IPS-15b (cell line): Measurements from ENCODE around the gene INPP5F.

ENCODE experiments used
- H3K27me3 ChIP-seq: one replicate; pipeline ENCODE4 v1.6.1; 2013; ENCODE audit warnings: low read length; ENCODE audit not compliant: control insufficient read depth, insufficient read depth
- H3K36me3 ChIP-seq: one replicate; pipeline ENCODE4 v1.6.1; 2013; ENCODE audit warnings: low read length; ENCODE audit not compliant: control insufficient read depth, insufficient read depth
- H3K4me1 ChIP-seq: one replicate; pipeline ENCODE4 v1.6.1; 2013; ENCODE audit warnings: mild to moderate bottlenecking, low read length; ENCODE audit not compliant: control insufficient read depth, insufficient read depth
- H3K4me3 ChIP-seq: one replicate; pipeline ENCODE4 v1.5.1; 2013; ENCODE audit warnings: low read depth, low read length
- H3K9ac ChIP-seq: one replicate; pipeline ENCODE4 v1.6.1; 2013; ENCODE audit warnings: low read depth, mild to moderate bottlenecking, low read length
- H3K9me3 ChIP-seq: one replicate; pipeline ENCODE4 v1.6.1; 2013; ENCODE audit warnings: mild to moderate bottlenecking, low read length; ENCODE audit not compliant: control insufficient read depth, insufficient read depth

INPP5F gene

DNA sequence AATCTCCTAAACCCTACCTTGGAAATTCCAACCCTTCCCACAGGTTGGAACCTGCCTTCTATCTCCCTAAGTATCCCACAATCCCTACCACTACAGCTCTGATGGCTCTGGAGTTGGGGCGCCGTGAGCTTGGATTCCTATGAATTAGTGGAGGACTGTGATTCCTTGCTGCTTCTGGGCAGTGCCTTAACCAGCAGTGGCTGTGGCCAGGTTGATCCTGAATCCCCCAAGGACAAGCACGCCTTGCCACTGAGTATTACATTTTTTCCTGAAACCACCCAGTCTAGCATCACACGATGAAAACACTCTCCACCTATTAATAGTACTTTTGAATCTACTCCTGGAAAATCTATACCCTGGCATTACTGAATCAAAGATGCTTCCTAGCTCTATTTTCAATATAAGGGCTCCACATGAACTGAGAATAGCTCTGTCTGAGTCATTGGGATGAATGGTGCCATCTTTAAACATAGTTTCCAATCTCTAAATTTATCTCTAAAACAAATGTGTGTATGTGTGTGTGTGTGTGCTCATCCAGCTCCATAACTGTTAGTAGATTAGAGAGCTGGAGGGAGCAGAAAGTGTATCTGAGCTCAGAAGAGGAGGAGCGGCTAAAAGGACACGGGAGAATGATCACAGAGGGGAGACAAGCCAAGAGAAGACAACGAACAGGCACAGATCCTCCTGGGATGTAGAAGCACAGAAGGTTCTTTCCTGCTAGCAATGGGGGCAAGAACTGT lies 11.9 kb upstream of the INPP5F start:
- no peak overlapping the region for H3K9ac ChIP-seq

DNA sequence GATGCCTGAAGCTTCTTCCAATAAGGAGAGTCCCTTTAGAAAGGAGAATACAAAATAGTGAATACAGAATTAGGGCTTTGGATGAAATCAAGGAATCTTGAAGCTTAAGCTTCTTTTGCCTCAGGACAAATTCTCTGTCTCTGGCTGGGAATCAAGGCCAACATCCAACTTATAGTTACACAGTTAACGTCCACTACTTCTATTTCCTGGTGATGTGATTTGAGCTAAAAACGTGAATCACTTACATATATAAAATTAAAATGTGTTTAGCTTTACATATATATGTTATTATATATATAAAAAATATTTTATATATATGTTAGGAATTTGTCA lies 11.4 kb upstream of the INPP5F start:
- no peaks in the 10 kb centered on the region for H3K27me3 ChIP-seq
- no peak overlapping the region for H3K4me3 ChIP-seq
- no peaks in the 10 kb centered on the region for H3K36me3 ChIP-seq
- H3K9ac ChIP-seq: no peak overlapping the region
- H3K9me3 ChIP-seq: no peaks in the 10 kb centered on the region
- H3K4me1 ChIP-seq: no peaks in the 10 kb centered on the region

More for the DNA sequence above, 11.9 kb upstream of the INPP5F start:
- no peak overlapping the region for H3K4me3 ChIP-seq
- H3K9me3 ChIP-seq: no peaks in the 10 kb centered on the region
- H3K27me3 ChIP-seq: no peaks in the 10 kb centered on the region
- H3K36me3 ChIP-seq: no peaks in the 10 kb centered on the region
- H3K4me1 ChIP-seq: no peaks in the 10 kb centered on the region

DNA sequence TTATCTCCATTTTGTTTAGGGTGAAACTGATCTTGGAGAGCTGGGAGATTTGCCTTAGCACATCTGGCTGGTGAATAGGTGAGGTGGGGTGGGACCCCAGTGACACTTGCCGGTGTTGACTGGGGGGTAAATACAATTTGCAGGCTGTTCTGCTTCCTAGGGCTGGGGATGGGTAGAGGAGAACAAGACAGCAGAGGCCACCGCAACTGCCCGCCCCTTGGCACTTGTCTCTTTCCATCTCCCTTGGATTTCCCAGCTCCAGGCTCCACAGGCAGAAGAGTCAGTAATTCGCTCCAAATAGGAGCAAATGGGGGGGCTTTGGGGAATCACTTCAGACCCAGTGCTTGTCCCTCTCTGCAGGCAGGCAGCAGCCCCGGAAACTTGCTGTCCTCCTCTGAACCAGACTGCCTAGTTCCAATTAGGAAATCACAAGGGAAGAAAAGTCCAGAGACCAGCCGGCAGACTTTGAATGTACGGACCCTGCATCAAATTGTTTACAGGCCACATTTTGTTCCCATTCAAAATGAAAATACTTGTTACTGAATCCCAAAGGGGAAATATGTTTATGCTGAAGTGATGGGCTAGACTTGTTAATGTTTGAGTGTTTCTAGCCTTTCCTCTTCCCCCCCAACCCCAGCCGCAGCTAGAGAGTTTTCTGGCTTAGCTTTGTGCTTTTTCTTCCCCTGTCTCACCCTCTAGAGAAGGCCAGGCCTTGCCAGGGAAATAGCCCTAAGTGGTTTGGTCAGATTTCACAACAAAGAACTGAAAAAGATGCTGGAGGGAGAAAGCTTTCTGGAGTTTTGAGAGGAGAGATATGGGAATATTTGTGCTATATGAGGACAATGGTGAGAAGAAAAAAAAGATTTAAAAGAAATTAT lies 10.0 kb upstream of the INPP5F start:
- H3K27me3 ChIP-seq: no peaks in the 10 kb centered on the region
- no peak overlapping the region for H3K9ac ChIP-seq
- H3K4me1 ChIP-seq: no peaks in the 10 kb centered on the region
- H3K36me3 ChIP-seq: no peaks in the 10 kb centered on the region
- H3K9me3 ChIP-seq: no peaks in the 10 kb centered on the region
- H3K4me3 ChIP-seq: no peak overlapping the region

DNA sequence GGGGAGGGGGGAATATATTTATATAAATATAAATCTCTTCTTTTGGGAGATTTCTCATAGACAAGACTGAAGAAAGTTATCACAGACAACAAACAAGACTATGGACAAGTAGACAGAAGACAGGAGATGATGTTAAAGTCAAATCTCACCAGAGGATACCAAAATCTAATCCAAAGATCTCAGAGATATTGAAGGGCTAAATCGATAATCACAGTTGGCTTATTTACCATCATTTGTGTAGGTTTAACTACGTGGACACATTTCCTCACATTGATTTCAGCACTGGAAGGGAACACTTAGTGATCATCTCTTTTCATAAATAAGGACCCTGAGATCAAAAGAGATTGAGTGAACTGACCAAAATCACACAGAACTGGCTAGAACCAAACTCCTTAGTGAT lies 2.7 kb upstream of the INPP5F start:
- Histone ChIP-seq H3K4me1 (peaks cover 5% of the 10 kb centered on the region), H3K9me3 (no peaks in the 10 kb centered on the region), H3K36me3 (no peaks in the 10 kb centered on the region), H3K9ac (no peak overlapping the region), H3K4me3 (no peak overlapping the region), H3K27me3 (no peaks in the 10 kb centered on the region)

DNA sequence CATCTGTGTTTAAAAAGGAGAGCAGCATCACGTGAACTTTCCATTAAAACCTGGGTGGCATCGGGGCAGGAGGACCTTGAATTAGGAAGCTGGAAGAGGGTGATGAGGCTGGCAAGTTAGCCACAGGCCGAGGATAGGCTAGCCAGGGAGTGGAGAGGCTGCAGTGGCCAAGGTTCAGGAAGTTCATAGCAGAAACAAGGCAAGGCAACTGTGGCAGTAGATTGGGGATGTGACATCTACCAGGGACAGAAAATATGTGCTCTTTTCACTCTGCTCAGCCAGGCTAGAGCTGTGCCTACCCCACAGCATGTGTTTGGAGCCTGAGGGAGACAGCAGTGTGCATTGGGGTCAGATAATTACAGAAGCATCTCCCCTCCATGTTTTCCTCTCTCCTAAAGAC lies 2.2 kb upstream of the INPP5F start:
- no peak overlapping the region for H3K9ac ChIP-seq
- no peaks in the 10 kb centered on the region for H3K27me3 ChIP-seq

DNA sequence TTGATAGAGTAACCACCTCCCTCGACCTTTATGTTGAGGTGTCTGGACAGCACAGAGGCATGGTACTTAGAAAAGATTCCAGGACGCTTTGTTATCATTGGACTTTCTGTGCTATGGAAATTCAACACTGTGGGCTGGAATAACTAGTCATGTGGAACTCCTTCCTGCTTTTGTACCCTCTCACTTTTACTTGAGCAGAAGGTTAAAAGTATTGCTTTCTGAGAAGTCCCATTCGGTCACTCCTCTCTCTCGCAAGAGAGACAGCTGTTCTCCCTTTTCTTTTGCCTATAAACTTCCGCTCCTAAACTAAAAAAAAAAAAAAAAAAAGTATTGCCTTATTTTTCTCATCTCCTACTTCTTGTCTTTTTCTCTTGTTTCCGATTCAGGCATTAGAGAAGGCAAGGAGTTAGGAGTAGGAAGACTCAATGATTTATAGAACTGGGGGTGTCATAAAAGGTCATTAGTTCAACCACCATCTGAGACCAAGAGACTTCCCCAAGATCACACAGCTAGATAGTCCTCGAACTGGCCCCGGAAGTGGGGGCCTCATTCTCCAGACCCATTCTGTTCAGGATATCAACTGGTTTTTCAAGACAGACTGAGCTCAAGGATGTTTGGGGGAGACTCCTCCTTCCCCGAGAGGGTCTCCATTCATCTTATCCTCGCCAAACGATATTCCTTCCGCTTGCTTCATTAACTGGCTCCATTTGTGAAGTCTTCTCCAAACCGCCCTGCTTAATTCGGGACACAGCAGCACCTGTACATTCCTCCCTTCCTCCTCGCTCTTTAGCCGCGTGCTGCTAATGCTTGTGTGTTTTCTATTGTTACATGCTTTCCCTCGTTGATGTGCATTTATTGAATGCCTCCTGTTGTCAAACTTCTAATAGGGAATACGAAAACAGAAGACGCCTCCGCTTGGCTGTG lies 995 bp upstream of the INPP5F start:
- no peaks in the 10 kb centered on the region for H3K27me3 ChIP-seq
- H3K4me3 ChIP-seq: peak overlapping the region; percentile 44
- H3K4me1 ChIP-seq: peaks cover 5% of the 10 kb centered on the region
- H3K9me3 ChIP-seq: no peaks in the 10 kb centered on the region
- H3K9ac ChIP-seq: peak overlapping the region; percentile 51
- H3K36me3 ChIP-seq: no peaks in the 10 kb centered on the region

More for the DNA sequence above, 2.2 kb upstream of the INPP5F start:
- Histone ChIP-seq H3K36me3 (no peaks in the 10 kb centered on the region), H3K4me1 (peaks cover 5% of the 10 kb centered on the region), H3K9me3 (no peaks in the 10 kb centered on the region), H3K4me3 (no peak overlapping the region)

DNA sequence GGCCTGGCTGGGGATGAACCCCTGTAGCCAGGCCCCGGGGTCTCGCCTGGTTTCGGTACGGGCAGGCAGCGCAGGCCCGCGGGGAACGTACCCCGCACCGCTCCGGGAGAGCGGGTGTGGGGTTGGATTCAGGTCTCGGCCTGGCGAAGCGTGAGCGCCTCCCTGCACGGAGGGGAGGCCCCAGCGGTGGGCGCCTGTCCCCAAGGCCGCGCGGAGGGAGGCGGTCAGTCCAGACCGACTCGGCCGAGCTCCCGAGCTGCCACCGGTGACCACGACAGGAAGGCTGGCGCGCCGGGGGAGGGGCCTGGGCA lies 378 bp upstream of the INPP5F start:
- H3K9me3 ChIP-seq: no peaks in the 10 kb centered on the region
- no peaks in the 10 kb centered on the region for H3K36me3 ChIP-seq
- peaks cover 5% of the 10 kb centered on the region for H3K4me1 ChIP-seq

DNA sequence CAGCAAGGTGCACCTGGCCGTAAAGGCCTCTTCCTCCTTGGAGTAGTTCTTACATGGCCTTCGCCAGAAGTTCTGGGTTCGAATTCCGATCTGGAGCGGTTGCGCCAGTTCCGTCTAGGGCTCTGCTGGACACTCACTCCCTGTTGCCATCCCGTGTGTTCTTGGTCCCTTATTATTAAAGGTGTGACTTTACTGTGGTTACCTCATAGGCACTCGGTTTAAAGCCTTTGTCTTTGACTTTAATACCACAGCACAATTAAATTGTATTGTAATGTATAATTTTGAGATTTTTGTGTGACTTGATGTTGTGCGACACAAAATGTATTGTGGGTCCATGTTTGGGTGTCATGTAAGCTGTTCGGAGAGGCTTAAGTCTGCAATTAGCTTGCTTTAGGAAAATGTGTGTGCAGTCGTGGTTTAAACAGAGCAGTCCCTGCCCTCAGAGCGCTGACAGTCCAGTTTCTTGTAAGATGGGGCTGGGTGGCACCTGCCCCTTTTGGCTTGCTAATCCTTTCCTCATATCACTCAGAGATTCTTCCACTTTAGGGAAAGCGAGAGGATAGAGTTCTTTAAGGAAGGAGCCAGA lies 919 bp downstream of the INPP5F start:
- H3K9ac ChIP-seq: no peak overlapping the region
- H3K9me3 ChIP-seq: no peaks in the 10 kb centered on the region
- no peaks in the 10 kb centered on the region for H3K36me3 ChIP-seq
- H3K4me1 ChIP-seq: peaks cover 5% of the 10 kb centered on the region
- H3K4me3 ChIP-seq: peak overlapping the region; percentile 44
- no peaks in the 10 kb centered on the region for H3K27me3 ChIP-seq

More for the DNA sequence above, 378 bp upstream of the INPP5F start:
- peak overlapping the region; percentile 51 for H3K9ac ChIP-seq
- no peaks in the 10 kb centered on the region for H3K27me3 ChIP-seq
- peak overlapping the region; percentile 44 for H3K4me3 ChIP-seq

DNA sequence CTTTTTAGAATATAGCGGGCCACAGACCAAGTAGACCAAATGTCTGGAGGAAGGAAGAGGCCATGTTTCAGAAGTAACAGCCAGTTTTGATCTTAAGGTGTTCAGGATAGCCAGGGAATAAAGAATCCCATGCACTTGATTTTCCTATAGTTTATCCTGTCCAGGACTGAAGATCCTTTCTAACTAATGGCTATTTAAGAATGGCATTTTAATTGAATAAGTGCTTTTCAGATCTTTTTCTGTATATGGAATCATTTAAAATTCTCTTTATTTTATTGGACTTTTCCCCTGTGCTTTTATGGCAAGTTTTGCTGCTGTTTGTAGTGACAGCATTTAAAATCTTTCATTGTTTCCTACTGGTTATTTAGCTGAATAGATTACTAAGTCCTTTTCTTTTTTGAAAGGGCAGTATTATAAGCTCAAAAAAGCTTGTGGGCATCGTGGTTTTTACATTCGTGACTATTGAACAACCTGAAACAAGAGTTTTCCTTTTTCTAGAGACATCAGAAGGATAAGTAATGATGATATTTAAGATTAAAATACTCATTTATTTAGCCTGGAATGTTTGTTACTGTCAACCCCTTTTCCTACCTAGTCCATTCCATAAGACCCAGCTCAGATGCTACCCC lies 2.4 kb downstream of the INPP5F start:
- Histone ChIP-seq H3K4me3 (no peak overlapping the region), H3K9ac (no peak overlapping the region), H3K27me3 (no peaks in the 10 kb centered on the region), H3K4me1 (peaks cover 9% of the 10 kb centered on the region), H3K9me3 (no peaks in the 10 kb centered on the region), H3K36me3 (no peaks in the 10 kb centered on the region)

DNA sequence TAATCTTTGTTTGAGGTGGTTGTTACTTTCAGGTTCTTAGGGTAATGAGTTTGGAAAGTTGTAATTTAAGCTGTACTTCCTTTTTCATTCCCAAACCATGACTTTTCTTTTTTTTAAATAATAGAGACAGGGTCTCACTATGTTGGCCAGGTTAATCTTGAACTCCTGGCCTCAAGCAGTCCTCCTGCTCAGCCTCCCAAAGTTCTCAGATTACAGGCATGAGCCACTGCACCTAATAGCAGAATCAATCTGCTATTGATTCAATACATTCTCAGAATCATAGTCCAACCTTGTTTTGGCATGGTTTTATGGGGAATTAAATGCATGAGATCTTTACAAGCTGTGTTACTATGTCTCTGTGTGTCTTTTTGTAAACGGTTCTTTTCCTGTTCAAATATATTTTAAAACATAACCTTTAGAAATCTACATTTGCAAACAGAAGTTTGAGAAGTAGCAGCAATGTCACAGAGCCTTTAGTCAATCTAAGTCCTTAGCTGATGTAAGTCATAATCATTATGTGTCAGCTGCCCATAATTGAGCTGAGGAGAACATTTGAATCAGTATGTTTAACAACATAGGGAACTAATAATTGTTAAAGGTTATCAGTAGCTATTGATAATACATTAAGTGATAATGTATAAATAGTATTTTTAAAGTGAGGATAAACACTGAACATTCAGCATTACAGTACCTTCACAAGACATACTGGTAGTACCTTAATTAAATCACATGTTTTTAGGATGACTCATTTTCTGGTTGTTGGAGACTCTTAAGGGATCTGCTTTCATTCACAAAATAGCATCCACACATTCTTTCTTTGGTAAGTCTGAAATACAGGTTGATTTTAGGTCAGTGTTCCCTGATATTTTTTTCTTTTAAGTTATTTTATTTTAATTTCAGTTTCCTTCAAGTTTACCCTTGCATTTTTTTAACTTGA lies 8.8 kb downstream of the INPP5F start:
- Histone ChIP-seq H3K9ac (no peak overlapping the region), H3K27me3 (no peaks in the 10 kb centered on the region), H3K4me3 (no peak overlapping the region)

More for the DNA sequence above, 8.8 kb downstream of the INPP5F start:
- Histone ChIP-seq H3K36me3 (no peaks in the 10 kb centered on the region), H3K9me3 (no peaks in the 10 kb centered on the region), H3K4me1 (peaks cover 23% of the 10 kb centered on the region)
